ENCODE results near the gene STEAP1B.
"Not testable (repeated sequence)": the region's sequence is repeated elsewhere in the genome, so short reads cannot be mapped to it uniquely, and the experiment has no call there.

Gene STEAP1B

DNA sequence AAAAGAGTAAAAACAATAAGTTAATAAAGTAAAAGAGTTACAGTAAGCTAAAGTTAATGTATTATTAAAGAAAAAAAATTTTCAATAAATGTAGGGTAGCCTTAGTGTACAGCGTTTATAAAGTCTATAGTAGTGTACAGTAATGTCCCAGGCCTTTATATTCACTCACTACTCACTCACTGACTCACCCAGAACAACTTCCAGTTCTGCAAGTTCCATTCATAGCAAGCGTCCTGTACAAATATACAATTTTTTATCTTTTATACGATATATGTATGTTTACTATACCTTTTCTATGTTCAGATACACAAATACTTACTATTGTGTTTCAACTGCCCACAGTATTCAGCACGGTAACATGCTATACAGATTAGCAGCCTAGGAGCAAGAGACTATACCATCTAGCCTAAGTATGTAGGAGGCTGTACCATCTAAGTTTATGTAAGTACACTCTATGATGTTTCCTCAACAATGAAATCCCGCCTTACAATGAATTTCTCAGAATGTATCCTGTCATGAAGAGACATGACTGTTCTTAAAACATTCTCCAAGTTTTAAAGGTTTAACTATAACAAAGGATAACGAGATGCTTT, 3.6 kb downstream of the STEAP1B start:
- not testable (repeated sequence) for DNase-seq

DNA sequence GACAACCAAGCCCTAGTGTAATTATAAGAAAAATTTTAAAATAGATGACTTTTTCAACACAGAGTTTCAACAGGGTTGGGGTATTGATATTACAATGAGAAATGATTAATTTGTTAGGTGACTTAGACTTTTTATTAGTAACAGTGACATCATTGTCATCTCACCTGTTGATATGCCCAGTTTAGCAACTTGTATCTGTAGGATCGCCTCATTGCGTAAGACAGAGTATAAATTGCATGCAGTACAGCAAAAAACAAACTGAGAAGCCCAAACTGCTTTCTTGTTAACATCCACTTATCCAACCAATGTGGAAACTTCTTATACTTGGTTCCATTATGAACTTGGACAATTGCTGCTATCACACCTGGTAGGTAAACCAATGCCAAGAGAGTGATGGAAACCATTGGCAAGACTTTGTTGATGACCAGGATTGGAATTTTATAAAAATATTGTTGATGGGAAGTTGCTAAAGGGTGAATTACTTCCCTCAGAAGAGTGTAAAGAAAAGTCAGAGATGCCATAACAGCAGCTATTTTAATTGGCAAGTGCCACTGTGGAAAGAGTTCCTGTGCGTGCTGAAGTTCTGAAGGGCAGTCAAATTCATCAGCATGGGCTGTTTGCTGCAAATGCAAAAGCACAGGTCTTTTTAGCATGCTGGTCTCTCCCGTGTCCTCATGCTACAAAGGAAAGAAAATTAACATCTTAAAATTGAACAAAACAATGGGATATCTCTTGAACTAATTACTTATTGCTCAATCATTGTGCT, 6.6 kb downstream of the STEAP1B start:
- not testable (repeated sequence) for DNase-seq

DNA sequence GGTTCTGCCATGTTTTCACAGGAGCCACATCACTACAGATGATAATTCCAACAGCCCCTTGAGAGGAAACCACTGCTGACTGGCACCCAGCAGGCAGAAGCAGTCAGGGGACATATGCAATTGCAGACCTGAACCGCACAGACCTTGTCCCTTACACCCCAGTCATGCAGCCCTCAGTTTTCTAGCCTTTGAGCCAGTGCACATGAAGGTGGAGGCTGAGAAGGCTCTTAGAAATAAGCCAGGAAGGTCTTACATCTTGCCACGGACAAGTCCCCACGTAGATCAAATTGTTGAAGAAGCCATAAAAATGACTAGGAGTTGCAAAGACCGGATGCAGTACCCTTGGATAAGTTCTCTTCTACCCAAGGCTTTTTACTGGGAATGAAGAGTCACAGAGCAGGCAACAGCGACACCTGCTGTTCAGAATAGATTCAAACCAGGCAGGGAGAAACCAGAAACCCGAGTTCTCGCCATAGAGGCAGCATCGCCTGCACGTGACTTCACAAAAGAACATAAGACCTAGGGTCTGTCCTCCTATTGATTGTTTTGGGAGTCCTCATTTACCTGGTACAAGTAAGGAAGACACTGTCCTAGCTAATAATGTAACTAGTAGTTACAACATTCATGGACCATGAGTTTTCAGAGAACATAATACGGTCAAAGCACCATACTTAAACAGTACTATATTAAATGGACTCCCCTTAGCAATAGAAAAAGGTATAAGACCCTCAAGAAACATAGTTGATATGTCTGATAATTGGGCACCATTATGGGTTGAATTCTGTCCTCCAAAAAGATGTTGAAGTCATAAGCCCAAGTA, 11.1 kb downstream of the STEAP1B start:
- DNase-seq: no peak

DNA sequence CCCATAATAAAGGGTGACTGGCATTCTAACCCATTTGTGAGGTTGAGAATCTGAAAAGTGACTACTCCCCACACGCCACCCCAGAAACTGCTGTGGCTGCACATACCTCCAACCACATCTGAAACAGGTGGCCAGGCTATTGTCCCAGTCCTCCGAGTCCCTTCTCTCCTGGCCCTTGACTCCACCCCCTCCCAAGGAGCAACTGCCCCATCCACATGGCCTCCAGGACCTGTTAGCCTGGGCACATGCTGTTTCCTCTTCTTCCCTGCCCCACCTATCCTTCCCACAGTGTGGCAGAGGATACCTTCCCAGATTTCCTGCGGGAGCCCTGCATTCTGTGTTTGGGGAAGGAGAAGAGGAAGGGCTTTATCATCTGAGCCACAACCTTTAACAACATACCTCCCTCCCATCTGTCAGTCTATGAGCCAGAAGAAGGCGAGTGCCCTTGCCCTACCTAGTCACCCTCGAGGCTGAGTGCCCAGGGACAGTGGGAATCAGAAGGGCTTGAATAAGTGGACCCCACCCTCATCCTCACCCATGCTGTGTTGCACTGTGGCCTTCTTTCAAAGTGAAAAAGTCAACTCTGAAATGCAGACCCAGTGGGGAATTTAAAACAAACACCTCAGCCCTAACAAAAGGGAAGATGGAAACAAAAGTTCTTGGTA, 11.9 kb downstream of the STEAP1B start:
- no peak for DNase-seq

DNA sequence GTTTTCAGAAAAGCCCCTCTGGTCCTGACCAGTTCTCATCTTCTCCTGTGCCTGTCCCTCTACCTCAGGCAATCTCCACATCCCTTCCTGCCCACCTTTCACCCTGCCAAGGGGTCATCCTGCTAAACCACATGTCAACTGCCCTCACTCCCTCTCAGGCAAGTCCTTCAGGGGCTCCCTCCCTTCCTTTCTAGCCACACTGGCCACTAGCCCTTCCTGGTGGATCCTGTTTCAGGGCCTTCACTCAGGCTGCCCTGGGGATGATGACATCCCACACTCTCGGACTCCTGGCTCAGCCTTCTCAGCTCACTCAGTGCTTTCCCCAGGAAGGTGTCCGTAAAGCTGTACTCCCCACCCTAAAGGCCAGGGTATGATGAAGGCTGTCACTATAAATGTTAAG, 13.4 kb downstream of the STEAP1B start:
- no peak for DNase-seq

DNA sequence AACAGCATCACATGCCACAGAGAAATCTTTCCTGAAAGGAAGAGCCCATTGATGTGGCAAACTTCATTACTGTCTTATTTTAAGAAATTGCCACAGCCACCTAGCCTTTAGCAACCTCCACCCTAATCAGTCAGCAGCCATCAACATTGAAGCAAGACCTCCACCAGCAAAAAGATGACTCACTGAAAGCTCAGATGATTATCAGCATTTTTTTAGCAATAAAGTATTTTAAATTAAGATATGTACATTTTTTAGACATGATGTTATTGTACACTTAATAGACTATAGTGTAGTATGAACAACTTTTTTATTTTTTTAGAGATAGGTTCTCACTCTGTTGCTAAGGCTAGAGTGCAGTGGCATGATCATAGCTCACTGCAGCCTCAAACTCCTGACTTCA, 14.8 kb downstream of the STEAP1B start:
- no peak for DNase-seq

DNA sequence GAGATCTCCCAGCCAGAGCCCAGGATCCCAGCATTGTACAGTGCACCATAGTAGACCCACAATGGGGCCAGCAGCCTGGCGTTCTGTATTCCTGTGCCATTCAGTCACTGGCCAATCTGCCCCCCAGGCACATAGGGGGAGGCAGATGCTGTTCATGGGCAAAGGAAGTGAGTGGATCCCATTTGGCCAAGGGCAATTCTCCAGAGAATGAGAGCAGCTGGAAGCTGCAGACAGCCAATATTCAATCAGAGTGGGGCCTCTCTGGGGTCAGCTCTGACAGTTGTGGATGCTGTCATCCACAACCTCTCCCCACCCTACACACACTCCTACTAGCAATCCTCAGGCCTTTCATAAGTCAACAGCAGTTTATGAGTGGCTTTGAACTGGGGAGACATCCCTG, 17.5 kb downstream of the STEAP1B start:
- no peak for DNase-seq

DNA sequence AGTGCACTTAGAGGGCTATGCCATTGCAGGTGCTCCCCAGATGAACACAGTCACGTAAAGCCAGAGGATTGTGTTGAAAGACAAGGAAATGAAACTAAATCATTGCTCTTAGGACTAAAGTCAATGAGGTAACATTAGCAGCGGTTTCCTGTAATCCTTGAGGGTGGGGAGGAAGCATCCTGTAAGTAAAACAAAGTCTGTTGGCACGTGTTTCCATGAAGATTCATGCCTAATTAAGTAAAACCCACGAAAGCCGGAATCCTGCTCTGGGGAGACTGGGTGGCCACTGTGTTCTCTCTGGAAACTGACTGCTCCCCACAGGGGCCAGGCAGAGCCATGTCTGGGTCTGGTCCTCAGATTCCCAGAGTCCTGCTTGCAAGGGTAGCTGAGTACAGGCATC, 18.3 kb downstream of the STEAP1B start:
- no peak for DNase-seq

DNA sequence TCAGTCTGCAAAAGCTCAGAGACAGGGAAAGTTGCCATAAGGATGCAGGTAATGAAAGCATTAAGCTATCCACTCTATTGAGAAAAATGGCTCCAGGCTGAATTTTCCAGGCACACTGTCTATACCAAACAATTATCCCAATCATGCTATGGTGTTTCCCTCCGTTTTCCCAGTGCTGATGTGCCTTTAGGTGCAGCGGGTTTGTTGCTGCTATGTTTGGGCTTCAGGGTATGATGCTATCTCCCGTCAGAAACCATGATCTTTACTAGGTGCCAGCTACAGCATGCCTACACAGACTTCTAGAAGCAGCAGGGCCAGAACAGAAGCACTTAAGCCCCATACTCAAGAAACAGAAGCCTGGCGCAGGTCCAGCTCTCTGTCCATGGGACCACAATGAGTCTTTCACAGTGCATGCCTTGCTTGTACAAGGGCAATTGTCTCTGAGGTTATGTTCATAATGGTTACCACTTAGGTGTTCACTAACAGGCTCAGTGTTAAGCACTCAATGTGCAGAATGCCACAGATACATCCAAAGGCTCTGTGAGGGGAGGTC, 19.4 kb downstream of the STEAP1B start:
- no peak for DNase-seq

DNA sequence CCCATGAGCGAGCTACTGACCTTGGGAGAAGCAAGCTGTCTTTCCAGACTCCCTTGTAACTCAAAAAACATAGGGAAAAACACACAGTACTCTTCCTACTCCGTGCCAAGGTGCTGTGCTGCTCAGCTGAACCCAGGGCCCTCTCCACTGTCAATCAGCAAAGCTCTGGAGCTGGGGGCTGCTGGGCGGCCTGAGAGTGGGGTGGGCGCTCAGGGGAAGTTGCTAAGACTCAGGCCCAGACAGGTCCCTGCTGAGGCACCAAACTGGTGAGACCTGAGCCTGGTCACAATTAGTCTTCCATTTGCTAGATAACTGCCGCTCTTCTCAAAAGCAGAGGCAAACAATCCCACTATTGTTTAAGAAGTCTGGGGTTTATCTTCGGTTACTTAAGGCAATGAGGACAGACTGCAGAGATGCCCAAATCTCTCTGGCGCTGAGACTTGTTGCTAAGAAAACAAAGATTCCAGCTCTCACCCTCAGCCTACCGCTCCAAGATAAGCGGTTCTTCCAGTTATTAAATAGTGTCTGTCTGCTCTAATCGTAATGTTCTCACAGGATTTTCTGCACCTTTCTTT, 22.0 kb downstream of the STEAP1B start:
- no peak for DNase-seq

DNA sequence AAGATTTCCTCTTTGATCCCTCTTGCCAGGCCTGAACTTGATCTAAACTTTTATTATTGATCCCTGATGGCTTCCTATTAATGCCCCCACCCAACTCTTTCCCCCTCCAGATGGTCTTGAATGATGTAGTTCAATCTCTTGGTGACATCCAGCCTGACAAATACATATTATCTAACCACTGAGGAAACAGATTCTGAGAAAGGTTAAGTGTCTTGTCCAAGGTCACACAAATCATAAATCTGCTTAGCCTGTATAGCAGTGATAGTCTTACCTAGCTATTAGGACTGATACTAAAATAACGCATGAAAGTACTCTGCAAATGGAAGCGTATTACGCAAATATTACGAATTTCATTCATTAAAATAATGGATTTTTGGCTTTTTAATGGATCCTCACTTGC, 22.7 kb downstream of the STEAP1B start:
- DNase-seq: no peak

DNA sequence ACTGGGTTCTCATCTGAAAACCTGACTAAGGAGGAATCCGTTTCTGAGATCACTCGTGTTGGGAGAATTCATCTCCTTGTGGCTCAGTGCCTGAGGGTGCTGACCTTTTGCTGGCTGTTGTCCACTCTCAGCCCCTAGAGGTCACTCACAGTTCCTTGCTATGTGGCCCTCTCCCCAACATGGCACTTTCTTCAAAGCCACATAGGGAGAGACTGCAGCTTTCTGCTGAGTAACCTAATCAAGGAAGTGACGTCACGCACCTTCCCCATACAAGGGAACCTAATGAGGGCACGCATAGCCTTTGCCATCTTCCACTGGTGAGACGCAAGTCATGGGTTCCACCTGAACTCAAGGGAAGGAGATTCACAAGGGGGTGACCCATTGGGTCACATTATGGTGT, 23.2 kb downstream of the STEAP1B start:
- DNase-seq: no peak

DNA sequence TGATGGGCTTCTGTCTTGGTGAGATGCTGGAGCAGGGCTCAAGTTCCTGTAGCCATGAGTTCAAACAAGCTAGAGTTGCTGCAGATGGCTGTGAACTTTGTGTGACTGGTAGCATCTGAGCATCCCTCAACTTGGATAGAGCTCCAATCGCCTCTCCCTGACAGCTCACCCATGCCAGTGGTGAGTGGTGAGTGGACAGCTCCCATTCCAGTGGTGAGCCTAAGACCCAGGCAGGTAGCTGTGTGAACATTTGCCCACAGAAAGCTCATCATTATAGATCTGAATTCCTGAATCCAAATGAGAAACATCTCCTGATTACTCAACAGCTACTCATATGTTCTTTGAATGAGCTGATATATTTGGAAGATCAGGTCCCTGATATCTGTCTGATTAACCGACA, 25.3 kb downstream of the STEAP1B start:
- no peak for DNase-seq

DNA sequence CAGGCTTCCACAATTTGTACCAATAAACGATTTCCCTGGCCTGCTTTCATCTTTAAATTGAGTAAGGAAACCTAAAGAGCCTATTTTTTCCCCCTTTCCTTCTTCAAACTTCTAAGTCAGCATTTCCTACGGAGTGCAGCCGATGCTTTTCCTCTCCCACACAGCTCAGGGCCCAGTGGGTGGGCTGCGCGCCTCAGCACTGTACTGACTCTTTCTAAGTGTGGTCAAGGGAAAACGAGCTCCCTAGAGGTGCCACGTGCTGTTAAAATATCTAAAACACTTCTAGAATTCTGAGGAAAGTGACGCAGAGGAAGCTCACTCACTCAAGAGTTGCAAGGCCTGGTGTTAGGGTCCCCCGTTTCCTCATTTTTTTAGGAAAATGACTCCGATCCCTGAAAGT, 29.0 kb downstream of the STEAP1B start:
- no peak for DNase-seq

DNA sequence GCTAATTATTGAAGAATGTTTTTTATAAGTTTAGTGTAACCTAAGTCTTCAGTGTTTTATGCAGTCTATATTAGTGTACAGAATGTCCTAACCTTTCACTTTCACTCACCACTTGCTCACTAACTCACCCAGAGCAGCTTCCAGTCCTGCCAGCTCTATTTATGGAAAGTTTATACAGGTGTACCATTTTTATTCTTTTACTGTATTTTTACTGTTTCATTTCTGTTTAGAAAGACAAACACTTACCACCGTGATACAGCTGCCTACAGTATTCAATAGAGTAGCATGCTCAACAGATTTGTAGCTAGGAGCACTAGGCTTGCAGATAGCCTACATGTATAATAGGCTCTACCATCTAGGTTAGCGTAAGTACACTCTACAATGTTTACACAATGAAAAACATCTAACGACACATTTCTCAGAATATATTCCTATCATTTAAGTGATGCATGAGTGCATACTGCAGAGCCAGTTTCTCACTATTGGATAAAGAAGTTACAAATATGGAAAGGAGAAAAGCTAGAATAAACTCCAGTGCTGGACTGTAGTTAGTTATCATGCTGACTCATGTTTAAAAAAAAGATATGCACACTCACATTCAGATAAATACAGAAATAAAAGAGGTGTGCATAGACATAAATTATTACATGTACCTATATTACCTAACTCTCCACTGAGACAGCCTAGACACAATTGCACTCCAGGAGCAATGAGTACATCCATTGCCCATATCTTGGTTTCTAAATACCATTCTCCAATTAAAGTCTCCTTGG, 30.4 kb downstream of the STEAP1B start:
- DNase-seq: no peak

DNA sequence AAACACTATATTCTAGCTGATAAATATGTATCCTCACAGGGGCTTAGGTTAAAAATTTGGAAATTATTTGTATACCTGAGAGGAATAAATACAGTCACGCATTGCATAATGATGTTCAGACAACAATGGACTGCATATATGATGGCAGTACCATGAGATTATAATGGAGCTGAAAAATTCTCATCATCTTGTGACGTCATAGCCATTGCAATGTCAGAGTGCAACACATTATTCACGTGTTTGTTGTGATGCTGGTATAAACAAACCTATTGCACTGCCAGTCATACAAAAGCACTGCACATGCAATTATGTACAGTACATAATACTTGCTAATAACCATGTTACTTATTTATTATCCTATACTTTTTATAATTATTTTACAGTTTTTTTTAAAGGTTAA, 31.4 kb downstream of the STEAP1B start:
- no peak for DNase-seq

DNA sequence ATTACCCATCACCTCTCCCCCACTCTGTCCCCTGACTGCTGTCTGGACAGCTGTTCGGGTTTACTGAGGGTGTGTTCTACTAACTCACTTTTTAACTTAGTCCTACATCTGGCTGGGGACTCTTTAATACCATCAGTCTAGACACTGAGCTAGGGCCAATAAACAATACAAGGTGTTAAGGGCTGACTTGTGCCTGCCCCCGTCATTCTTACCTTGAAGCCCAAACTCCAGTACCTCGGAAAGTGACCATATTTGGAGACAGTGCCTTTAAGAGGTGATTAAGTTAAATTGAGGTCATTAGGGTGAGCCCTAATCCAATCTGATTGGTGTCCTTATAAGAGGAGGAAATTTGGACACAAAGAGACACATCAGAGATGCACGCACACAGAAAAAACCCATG, 35.7 kb downstream of the STEAP1B start:
- DNase-seq: no peak

DNA sequence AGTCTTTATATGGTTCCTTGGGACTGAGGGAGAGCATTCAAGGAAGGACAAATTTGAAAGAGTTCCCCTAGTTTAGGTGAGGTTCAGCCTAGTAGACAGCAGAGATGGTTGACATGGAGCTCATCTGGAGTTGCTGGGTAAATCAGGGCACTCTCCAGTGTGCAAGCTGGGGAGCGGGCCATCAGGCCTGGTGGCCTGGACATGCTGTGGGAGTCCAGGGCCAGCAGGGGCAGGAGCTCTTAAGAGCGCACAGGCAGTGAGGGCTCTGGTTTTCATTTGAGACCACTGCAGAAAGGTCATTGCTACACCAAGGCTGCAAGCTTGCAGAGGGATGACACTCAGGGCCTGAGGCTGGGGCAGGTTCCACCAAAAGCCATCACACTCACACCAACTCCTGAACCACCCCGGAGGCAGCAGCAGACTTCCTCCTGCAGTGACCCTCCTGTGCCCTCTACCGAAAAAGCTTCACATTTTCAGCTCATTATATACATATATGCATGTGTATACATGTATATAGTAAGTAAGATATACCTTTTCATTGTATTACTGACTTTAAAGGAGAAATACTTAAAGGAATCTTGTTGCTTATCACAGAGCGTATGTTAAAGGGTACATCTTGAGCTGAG, 39.5 kb downstream of the STEAP1B start:
- no peak for DNase-seq

DNA sequence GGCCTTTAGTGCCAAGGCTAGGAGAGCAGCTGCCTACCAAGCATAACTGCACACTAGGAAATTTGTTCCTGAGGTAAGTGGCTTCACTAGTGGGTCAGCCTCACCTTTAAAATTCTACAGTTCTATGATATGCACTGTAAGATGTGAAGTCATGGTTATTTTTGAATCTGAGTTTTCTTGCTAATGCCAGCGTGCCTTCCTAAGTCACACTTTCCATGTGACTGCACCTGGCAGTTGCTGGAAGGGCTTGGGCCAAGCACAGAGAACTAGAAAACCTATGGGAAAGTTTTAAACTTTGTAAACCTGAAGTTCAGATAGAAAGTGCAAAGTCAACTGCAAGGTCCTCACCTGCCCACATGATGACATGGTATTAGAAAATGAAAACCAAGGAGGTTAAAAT, 42.5 kb downstream of the STEAP1B start:
- no peak for DNase-seq

DNA sequence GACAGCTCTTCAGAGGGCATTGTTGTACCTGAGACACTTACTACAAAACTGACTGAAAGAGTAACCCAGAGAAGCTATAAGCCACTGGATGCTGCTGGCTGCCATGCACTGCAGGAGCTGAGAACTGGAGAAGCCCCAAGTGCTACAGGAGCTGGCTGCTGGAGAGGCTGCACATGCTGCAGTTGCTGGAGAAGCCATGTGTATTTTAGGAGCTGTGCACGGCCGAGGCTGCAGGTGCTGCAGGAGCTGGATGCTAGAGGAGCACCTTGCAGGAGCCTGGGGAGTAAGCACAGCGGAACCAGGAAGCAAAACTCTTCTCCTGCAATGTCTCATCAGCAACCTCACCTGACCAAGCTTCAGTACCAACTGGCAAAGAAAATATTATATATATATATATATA, 45.5 kb downstream of the STEAP1B start:
- DNase-seq: no peak

DNA sequence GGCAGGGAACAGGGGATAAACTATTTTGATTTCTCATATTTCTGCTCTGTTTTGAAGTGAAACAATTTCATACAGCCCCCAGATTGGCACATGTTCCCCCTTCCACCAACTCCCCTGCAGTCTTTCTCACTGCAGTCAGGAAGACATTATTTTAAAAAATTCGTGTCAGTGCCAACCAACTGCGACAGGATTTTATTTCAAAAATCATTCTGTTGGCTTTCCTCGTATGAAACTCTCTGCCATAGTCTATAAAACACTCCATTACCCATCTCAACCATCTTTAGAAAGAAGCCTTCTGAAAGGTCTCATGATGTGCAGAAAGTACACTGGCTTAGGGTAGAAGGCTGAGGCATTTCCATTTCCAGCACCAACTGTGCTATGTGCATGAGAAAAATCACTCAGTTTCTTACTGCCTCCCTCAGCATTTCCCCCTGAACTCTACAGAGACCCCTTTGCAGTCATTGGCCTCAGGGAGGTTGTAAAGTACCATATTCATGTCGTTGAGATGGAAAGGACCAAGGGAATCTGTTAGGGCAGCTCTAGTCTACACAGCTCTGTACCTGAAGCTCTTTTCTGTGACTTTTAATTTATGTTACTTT, 46.9 kb downstream of the STEAP1B start:
- no peak for DNase-seq
